K562 (cell line): ENCODE data around the gene G6PD. TPM values are rescaled to one million over a fixed set of nuclear protein-coding genes. Genes with fewer than 3 reads are reported as not detected.

Experiments used
- ATAC-seq: fragments of 200-7000 bp; cut with Tn5 transposase; 3 replicates; pipeline ENCODE4 v1.9.1; 2020; ENCODE audit warnings: moderate library complexity
- BruUV-seq: library from RNA; stranded (reverse); fragments of 400-500 nt; replicated peaks from 2 replicates; lab custom pipeline; 2021; lab: Mats Ljungman, UMichigan
- CTCF ChIA-PET: fragments of 300-600 bp; formaldehyde crosslinking; extraction: SDS; loops from one replicate; lab custom pipeline; 2021; ENCODE audit warnings: low intra/inter-chr PET ratio; lab: Yijun Ruan, JAX
- POLR2A ChIA-PET: fragments of 300-600, 350-650 bp; sonication (Branson Sonifier 250); formaldehyde crosslinking; extraction: SDS; loops from one replicate; lab custom pipeline; 2021; ENCODE audit warnings: antibody characterized with exemption, inconsistent platforms; lab: Yijun Ruan, JAX
- DNase-seq, 4 experiments: peaks; one replicate each; pipeline versions ENCODE4 v3.0.0 to v3.0.0-alpha.2; 2011 to 2018; ENCODE audit warnings: low spot score in 3 of 4, mixed read lengths in 3 of 4; ENCODE audit errors: extremely low read depth in 1 of 4
- FAIRE-seq: peaks from 2 replicates; lab custom pipeline; 2011; peaks lifted over from hg19 to GRCh38; lab: Jason Lieb, UNC
- H2AFZ ChIP-seq: 2 replicates; pipeline ENCODE4 v1.6.0; 2011; ENCODE audit warnings: low read depth, low read length, control low read depth, inconsistent platforms
- H3K27ac ChIP-seq: fragments of 200-600 bp; 3 replicates; pipeline ENCODE4 v1.8.0; 2011; ENCODE audit warnings: low read depth, mild to moderate bottlenecking, control low read depth, inconsistent platforms, low read length, moderate library complexity, mixed read lengths; ENCODE audit errors: extremely low read depth
- H3K27me3 ChIP-seq, 2 experiments: fragments of 300-600 bp in 1 of 2; 2 replicates in 1 of 2; 3 replicates in 1 of 2; pipeline versions ENCODE4 v1.6.0 to v1.8.0; 2011; ENCODE audit warnings: inconsistent platforms in 2 of 2, low read length in 2 of 2, mild to moderate bottlenecking in 1 of 2, mixed read lengths in 1 of 2, moderate library complexity in 1 of 2; ENCODE audit not compliant: control insufficient read depth in 2 of 2, insufficient read depth in 2 of 2
- H3K36me3 ChIP-seq: fragments of 300-600 bp; 3 replicates; pipeline ENCODE4 v1.8.0; 2011; ENCODE audit warnings: mild to moderate bottlenecking, low read length, inconsistent platforms; ENCODE audit not compliant: control insufficient read depth, insufficient read depth
- H3K4me1 ChIP-seq, 2 experiments: fragments of 200-600 bp in 1 of 2; replicated peaks in 1 of 2; 2 replicates in 1 of 2; 3 replicates in 1 of 2; pipeline versions ENCODE4 v1.5.1 to v1.8.0; 2011; ENCODE audit warnings: inconsistent platforms in 2 of 2, low read length in 2 of 2, mild to moderate bottlenecking in 1 of 2, mixed read lengths in 1 of 2, moderate library complexity in 1 of 2; ENCODE audit not compliant: control insufficient read depth in 2 of 2, insufficient read depth in 2 of 2
- H3K4me2 ChIP-seq: 2 replicates; pipeline ENCODE4 v1.6.1; 2011; ENCODE audit warnings: low read length, control low read depth, inconsistent platforms, mixed read lengths; ENCODE audit not compliant: insufficient read depth
- H3K4me3 ChIP-seq: fragments of 200-600 bp; sonication (generic), shearing (Covaris generic); 2 replicates; pipeline ENCODE4 v1.5.1; 2016; ENCODE audit warnings: control low read depth, inconsistent platforms
- H3K79me2 ChIP-seq: fragments of 200-600 bp; 3 replicates; pipeline ENCODE4 v1.8.0; 2011; ENCODE audit warnings: low read length, inconsistent platforms; ENCODE audit not compliant: control insufficient read depth, insufficient read depth
- H3K9ac ChIP-seq, 2 experiments: 2 replicates each; pipeline versions ENCODE4 v1.6.0 to v1.6.1; 2011; ENCODE audit warnings: low read depth in 2 of 2, low read length in 2 of 2, control low read depth in 1 of 2, inconsistent platforms in 1 of 2, mild to moderate bottlenecking in 1 of 2, mixed read lengths in 1 of 2; ENCODE audit not compliant: insufficient read depth in 1 of 2
- H3K9me1 ChIP-seq: one replicate; pipeline ENCODE4 v1.6.0; 2011; ENCODE audit warnings: inconsistent platforms, mild to moderate bottlenecking, low read length, moderate library complexity; ENCODE audit not compliant: control insufficient read depth, insufficient read depth
- H3K9me3 ChIP-seq: replicated peaks from 2 replicates; pipeline ENCODE4 v1.5.1; 2011; ENCODE audit warnings: low read depth, low read length, inconsistent platforms; ENCODE audit not compliant: control insufficient read depth, insufficient read depth
- H4K20me1 ChIP-seq: replicated peaks from 2 replicates; pipeline ENCODE4 v1.6.1; 2011; ENCODE audit warnings: low read length, inconsistent platforms, mixed read lengths; ENCODE audit not compliant: control insufficient read depth, insufficient read depth
- ELF4 ChIP-seq: fragments of 450-650 bp; formaldehyde crosslinking; IDR thresholded peaks from 2 replicates; pipeline ENCODE4 v1.4.0; 2022; ENCODE audit warnings: missing genetic modification characterization
- FOS ChIP-seq: IDR thresholded peaks from 3 replicates; pipeline ENCODE4 v1.6.1; 2011; ENCODE audit not compliant: insufficient read length; ENCODE audit errors: extremely low read depth
- SMAD4 ChIP-seq: fragments of 250-450 bp; sonication (Bioruptor Pico); conservative IDR thresholded peaks from 2 replicates; pipeline ENCODE4 v1.8.0; 2021; ENCODE audit warnings: inconsistent platforms, mild to moderate bottlenecking, moderate library complexity
- WGBS: fragments of 100-300 bp; shearing (Covaris generic); methylation state at CpG from one replicate; pipeline ENCODE4 v1.1.6; 2016; ENCODE audit warnings: low coverage, mixed read lengths; ENCODE audit not compliant: insufficient coverage; ENCODE audit errors: missing lambda C conversion rate; 5-methylcytosine and 5-hydroxymethylcytosine counted together
- in situ Hi-C: fragments of 300-500 bp; cut with MboI; formaldehyde crosslinking; loops from 4 replicates; pipeline ENCODE4 v1.15.0; 2018; ENCODE audit warnings: inconsistent platforms, mixed read lengths
- intact Hi-C: fragments of 100-400 bp; cut with micrococcal nuclease; formaldehyde crosslinking; loops from 2 replicates; pipeline ENCODE4 v1.14.2; 2022
- polyA plus RNA-seq, 8 experiments: library from polyadenylated mRNA; depleted of rRNA in 4 of 8; stranded (reverse) in 5 of 8; unstranded in 3 of 8; fragments of >200 nt; fragmentation: Nextera tagmentation in 2 of 8; fragmentation: Illumina TruSeq in 1 of 8; extraction: Ambion mirVana in 2 of 8; extraction: Trizol in 1 of 8; gene quantifications; 2 replicates each; pipeline versions ENCODE4 v1.2.1 to v1.2.3, GENCODE V29; 2011 to 2014; ENCODE audit warnings: inconsistent platforms in 1 of 8, missing spikeins in 1 of 8
- total RNA-seq, 7 experiments: library from RNA; depleted of rRNA in 6 of 7; stranded (reverse); fragments of >200 nt in 6 of 7; fragmentation: Illumina TruSeq in 2 of 7; extraction: Trizol in 2 of 7; gene quantifications; 2 replicates each; pipeline versions ENCODE4 v1.2.1 to v1.2.3, GENCODE V29; 2011 to 2021; ENCODE audit warnings: low replicate concordance in 1 of 7
- TF ChIP-seq, protein P1 (sequence below), 2 experiments: fragments of 450-650 bp; conservative IDR thresholded peaks; 2 replicates each; pipeline ENCODE4 v1.6.1; 2017; ENCODE audit warnings: mild to moderate bottlenecking in 2 of 2, moderate library complexity in 2 of 2
- TF ChIP-seq, protein P2 (sequence below), 2 experiments: fragments of 250-450 bp in 1 of 2; fragments of 450-650 bp in 1 of 2; sonication (Bioruptor Pico) in 1 of 2; IDR thresholded peaks; 2 replicates each; pipeline versions ENCODE4 v1.6.1 to v1.8.0; 2016 to 2021; ENCODE audit warnings: mild to moderate bottlenecking in 2 of 2, moderate library complexity in 2 of 2, missing compliant biosample characterization in 1 of 2, missing genetic modification characterization in 1 of 2
- TF ChIP-seq, protein P3 (sequence below): fragments of 450-650 bp; IDR thresholded peaks from 2 replicates; pipeline ENCODE4 v1.6.1; 2016; ENCODE audit warnings: low read depth
- TF ChIP-seq, protein P4 (sequence below): fragments of 200-800 bp; sonication (Bioruptor generic); IDR thresholded peaks from 2 replicates; pipeline ENCODE4 v1.6.1; 2017; ENCODE audit warnings: missing genetic modification characterization, missing compliant biosample characterization

Gene G6PD
- total and polyA plus RNA-seq, 9 of the 15 experiments (the other 6 are each of a cell fraction or from before 2014, with no cell fraction given) = 2.9 to 222 (median 66.4) TPM

DNA sequence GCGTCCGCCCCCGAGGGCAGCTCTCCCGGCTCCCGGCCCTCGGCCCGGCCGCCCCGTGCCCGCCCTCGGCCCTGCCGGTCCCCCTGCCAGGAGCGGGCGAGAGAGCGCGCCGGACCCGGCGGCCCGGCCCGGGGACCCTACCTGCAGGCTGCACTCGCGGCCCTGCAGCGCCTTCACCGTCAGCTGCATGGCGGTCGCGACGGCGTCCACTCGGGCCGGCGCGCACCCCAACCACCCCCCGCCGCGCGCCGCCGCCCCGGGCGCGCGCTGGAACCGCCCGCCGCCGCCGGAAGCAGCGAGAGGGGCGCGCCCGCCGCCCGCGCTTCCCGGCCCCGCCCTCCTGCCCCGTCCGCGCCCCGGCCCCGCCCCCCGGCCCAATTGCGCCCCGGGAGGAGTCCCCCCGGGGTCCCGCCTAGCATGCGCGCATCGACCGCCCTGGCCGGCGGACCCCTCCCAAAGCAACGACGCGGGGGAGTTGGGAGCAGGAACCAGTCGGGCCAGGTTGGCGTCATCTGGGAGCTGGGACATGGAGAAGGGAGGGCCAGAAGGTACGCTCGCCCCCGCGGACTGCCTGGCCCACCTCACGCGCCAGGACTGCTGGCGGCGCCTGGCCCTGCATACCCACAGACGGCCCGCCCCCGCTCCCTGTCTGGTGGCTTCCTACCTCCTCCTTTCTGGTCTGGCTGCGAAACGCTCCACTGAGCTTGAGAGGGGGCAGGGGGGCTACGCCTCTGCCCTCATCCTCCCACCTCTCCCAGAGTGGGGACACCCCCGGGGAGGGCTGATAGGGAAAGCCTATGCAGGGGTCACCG, 60.0 kb downstream of the G6PD start, which contains the start of gene UBL4A:
UBL4A (minus strand) TSS at position 220 of the 812 bp plus-strand sequence; CDS start at position 189, 31 bp downstream.
- H3K4me2 ChIP-seq = peak within 1 kb of the TSS; percentile 91
- no peaks in the 10 kb centered on the region for H3K9me1 ChIP-seq
- DNase-seq (peak; percentile 67 to 83 (median 73)), FAIRE-seq (no peak), ATAC-seq (peak; percentile 22)
- peaks cover 47 to 93% of the 10 kb centered on the region in 2 experiments for H3K4me1 ChIP-seq
- H3K27ac ChIP-seq = peak within 1 kb of the TSS; percentile 87
- peaks cover 50% of the 10 kb centered on the region for H3K36me3 ChIP-seq
- CTCF ChIA-PET = no interaction called here
- H3K79me2 ChIP-seq = peaks cover 72% of the 10 kb centered on the region
- 7% methylated on average over 12 of the region's 95 CpGs for WGBS
- H3K4me3 ChIP-seq = peak within 1 kb of the TSS; percentile 83
- no TSS peak for BruUV-seq
- POLR2A ChIA-PET = interaction anchor here (0.5 to 2.1 kb wide), 10 partner anchors 9 to 478 kb away, joined by 3 to 10 read pairs (median 4); partner anchors contain the start of genes ATP6AP1 and RPL10
- H2AFZ ChIP-seq = peak within 1 kb of the TSS; percentile 63; the same call in 1 of the 2 replicates
- intact Hi-C loops (loop anchor here (5.0 kb wide), 1 partner anchor 89 kb away; the partner anchor contains the start of gene RPL10), in situ Hi-C loops (no loop called here)
- H4K20me1 ChIP-seq = peaks cover 7% of the 10 kb centered on the region; the same call in 1 of the 2 replicates
- H3K9ac ChIP-seq = peak within 1 kb of the TSS; percentile 84 to 97
- H3K9me3 ChIP-seq = no peaks in the 10 kb centered on the region
- no peaks in the 10 kb centered on the region for H3K27me3 ChIP-seq
- TF ChIP-seq, protein P1, sequence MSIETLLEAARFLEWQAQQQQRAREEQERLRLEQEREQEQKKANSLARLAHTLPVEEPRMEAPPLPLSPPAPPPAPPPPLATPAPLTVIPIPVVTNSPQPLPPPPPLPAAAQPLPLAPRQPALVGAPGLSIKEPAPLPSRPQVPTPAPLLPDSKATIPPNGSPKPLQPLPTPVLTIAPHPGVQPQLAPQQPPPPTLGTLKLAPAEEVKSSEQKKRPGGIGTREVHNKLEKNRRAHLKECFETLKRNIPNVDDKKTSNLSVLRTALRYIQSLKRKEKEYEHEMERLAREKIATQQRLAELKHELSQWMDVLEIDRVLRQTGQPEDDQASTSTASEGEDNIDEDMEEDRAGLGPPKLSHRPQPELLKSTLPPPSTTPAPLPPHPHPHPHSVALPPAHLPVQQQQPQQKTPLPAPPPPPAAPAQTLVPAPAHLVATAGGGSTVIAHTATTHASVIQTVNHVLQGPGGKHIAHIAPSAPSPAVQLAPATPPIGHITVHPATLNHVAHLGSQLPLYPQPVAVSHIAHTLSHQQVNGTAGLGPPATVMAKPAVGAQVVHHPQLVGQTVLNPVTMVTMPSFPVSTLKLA (conservative IDR thresholded peaks at IDR 0.05) = peak in 1 of 2 experiments; percentile 33; a peak in 2 of 4 replicates
- TF ChIP-seq FOS (no peak), SMAD4 (CRISPR knock-in tag) (peak; percentile 92), ELF4 (CRISPR knock-in tag) (0 out of 2 replicates have a peak, but pooled peaks have one; percentile 41)
- TF ChIP-seq, protein P2, sequence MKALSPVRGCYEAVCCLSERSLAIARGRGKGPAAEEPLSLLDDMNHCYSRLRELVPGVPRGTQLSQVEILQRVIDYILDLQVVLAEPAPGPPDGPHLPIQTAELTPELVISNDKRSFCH (CRISPR knock-in tag; IDR thresholded peaks at IDR 0.05) = no peak
- TF ChIP-seq, protein P2 (tag; IDR thresholded peaks at IDR 0.05) = no peak
- TF ChIP-seq, protein P3, sequence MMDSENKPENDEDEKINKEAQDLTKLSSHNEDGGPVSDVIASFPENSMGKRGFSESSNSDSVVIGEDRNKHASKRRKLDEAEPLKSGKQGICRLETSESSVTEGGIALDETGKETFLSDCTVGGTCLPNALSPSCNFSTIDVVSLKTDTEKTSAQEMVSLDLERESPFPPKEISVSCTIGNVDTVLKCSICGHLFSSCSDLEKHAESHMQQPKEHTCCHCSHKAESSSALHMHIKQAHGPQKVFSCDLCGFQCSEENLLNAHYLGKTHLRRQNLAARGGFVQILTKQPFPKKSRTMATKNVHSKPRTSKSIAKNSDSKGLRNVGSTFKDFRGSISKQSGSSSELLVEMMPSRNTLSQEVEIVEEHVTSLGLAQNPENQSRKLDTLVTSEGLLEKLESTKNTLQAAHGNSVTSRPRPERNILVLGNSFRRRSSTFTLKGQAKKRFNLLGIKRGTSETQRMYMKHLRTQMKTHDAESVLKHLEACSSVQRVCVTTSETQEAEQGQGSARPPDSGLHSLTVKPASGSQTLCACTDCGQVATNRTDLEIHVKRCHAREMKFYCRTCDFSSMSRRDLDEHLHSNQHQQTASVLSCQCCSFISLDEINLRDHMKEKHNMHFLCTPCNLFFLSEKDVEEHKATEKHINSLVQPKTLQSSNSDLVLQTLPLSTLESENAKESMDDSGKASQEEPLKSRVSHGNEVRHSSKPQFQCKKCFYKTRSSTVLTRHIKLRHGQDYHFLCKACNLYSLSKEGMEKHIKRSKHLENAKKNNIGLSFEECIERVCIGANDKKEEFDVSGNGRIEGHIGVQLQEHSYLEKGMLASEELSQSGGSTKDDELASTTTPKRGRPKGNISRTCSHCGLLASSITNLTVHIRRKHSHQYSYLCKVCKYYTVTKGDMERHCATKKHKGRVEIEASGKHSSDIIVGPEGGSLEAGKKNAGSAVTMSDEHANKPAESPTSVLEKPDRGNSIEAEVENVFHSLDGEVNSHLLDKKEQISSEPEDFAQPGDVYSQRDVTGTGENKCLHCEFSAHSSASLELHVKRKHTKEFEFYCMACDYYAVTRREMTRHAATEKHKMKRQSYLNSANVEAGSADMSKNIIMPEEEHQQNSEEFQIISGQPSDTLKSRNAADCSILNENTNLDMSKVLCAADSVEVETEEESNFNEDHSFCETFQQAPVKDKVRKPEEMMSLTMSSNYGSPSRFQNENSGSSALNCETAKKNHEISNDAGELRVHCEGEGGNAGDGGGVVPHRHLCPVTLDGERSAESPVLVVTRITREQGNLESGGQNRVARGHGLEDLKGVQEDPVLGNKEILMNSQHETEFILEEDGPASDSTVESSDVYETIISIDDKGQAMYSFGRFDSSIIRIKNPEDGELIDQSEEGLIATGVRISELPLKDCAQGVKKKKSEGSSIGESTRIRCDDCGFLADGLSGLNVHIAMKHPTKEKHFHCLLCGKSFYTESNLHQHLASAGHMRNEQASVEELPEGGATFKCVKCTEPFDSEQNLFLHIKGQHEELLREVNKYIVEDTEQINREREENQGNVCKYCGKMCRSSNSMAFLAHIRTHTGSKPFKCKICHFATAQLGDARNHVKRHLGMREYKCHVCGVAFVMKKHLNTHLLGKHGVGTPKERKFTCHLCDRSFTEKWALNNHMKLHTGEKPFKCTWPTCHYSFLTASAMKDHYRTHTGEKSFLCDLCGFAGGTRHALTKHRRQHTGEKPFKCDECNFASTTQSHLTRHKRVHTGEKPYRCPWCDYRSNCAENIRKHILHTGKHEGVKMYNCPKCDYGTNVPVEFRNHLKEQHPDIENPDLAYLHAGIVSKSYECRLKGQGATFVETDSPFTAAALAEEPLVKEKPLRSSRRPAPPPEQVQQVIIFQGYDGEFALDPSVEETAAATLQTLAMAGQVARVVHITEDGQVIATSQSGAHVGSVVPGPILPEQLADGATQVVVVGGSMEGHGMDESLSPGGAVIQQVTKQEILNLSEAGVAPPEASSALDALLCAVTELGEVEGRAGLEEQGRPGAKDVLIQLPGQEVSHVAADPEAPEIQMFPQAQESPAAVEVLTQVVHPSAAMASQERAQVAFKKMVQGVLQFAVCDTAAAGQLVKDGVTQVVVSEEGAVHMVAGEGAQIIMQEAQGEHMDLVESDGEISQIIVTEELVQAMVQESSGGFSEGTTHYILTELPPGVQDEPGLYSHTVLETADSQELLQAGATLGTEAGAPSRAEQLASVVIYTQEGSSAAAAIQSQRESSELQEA = no peak
- TF ChIP-seq, protein P4, sequence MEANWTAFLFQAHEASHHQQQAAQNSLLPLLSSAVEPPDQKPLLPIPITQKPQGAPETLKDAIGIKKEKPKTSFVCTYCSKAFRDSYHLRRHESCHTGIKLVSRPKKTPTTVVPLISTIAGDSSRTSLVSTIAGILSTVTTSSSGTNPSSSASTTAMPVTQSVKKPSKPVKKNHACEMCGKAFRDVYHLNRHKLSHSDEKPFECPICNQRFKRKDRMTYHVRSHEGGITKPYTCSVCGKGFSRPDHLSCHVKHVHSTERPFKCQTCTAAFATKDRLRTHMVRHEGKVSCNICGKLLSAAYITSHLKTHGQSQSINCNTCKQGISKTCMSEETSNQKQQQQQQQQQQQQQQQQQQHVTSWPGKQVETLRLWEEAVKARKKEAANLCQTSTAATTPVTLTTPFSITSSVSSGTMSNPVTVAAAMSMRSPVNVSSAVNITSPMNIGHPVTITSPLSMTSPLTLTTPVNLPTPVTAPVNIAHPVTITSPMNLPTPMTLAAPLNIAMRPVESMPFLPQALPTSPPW (CRISPR knock-in tag) = peak; percentile 92
